KBM-7 (cell line): Measurements from ENCODE around the gene PPIL4.

Source experiments
- DNase-seq: peaks from one replicate; pipeline ENCODE4 v3.0.0-alpha.2; 2015
- in situ Hi-C: fragments of 300-500 bp; cut with MboI; formaldehyde crosslinking; loops from 2 replicates; pipeline ENCODE4 v1.14.3; 2020; ENCODE audit warnings: low sequenced_read_pairs, low pct_unique_long_range_greater_than_20kb, mixed read lengths

PPIL4 gene

GRCh38 chr6:149488815-149489214 is 57.0 kb downstream of the PPIL4 start:
- in situ Hi-C loops, result no loop called here
- DNase-seq, result no peak

GRCh38 chr6:149487316-149487715 is 58.5 kb downstream of the PPIL4 start:
- DNase-seq, result no peak

GRCh38 chr6:149484733-149485700 is 60.8 kb downstream of the PPIL4 start, which contains the start of gene ZC3H12D:
ZC3H12D (minus strand) TSS chr6:149485014; CDS start chr6:149474543, 10,471 bp downstream.
- in situ Hi-C loops, result no loop called here
- peak; percentile 93 for DNase-seq

More at GRCh38 chr6:149487316-149487715, 58.5 kb downstream of the PPIL4 start:
- in situ Hi-C loops, result no loop called here

- in situ Hi-C loops, result no loop called here
- DNase-seq, result no peak
These were observed 61.8 kb downstream of the PPIL4 start for GRCh38 chr6:149483849-149484655.

- DNase-seq, result peak; percentile 77
- in situ Hi-C loops, result no loop called here
These were observed 62.5 kb downstream of the PPIL4 start for GRCh38 chr6:149483334-149483725.

GRCh38 chr6:149482545-149483333 is 63.1 kb downstream of the PPIL4 start:
- in situ Hi-C loops, result no loop called here

GRCh38 chr6:149480502-149481280 is 65.2 kb downstream of the PPIL4 start:
- in situ Hi-C loops, result no loop called here
- no peak for DNase-seq

More at GRCh38 chr6:149482545-149483333, 63.1 kb downstream of the PPIL4 start:
- DNase-seq, result peak; percentile 80

- DNase-seq, result no peak
- in situ Hi-C loops, result no loop called here
These were observed 67.1 kb downstream of the PPIL4 start for GRCh38 chr6:149478631-149479314.

- no peak for DNase-seq
- in situ Hi-C loops, result no loop called here
These were observed 68.3 kb downstream of the PPIL4 start for GRCh38 chr6:149477544-149477943.

GRCh38 chr6:149476789-149477455 is 68.9 kb downstream of the PPIL4 start:
- in situ Hi-C loops, result no loop called here
- DNase-seq, result no peak

GRCh38 chr6:149474108-149474935 is 71.5 kb downstream of the PPIL4 start:
- in situ Hi-C loops, result no loop called here
- DNase-seq, result no peak

GRCh38 chr6:149473080-149474052 is 72.5 kb downstream of the PPIL4 start:
- in situ Hi-C loops, result no loop called here
- DNase-seq, result peak; percentile 58

- DNase-seq, result no peak
- in situ Hi-C loops, result no loop called here
These were observed 73.6 kb downstream of the PPIL4 start for GRCh38 chr6:149472241-149472640.

- in situ Hi-C loops, result no loop called here
- DNase-seq, result no peak
These were observed 74.0 kb downstream of the PPIL4 start for GRCh38 chr6:149471801-149472200.

- in situ Hi-C loops, result no loop called here
- DNase-seq, result no peak
These were observed 74.9 kb downstream of the PPIL4 start for GRCh38 chr6:149470948-149471347.
